AG04449 (cell line): ENCODE results near the gene MED29.
A peak's percentile ranks its signal among the peaks of the same experiment; 100 is the strongest.
"Not testable (repeated sequence)": the region's sequence is repeated elsewhere in the genome, so short reads cannot be mapped to it uniquely, and the experiment has no call there.

Experiments used
- CTCF ChIA-PET: fragments of 350-600 bp; formaldehyde crosslinking; extraction: SDS; loops from one replicate; lab custom pipeline; 2021; ENCODE audit warnings: antibody characterized with exemption; lab: Yijun Ruan, JAX
- POLR2A ChIA-PET: fragments of 400-600, 350-600 bp; formaldehyde crosslinking; extraction: SDS; loops from one replicate; lab custom pipeline; 2020; ENCODE audit warnings: antibody characterized with exemption, inconsistent platforms; lab: Yijun Ruan, JAX
- DNase-seq: peaks from one replicate; pipeline ENCODE4 v3.0.0-alpha.2; 2010; ENCODE audit warnings: low read depth, low spot score
- H3K4me3 ChIP-seq: 2 replicates; pipeline ENCODE4 v1.5.1; 2011; ENCODE audit warnings: low read depth, mild to moderate bottlenecking, control low read depth, low read length
- CTCF ChIP-seq: IDR thresholded peaks from one replicate; pipeline ENCODE4 v1.5.1; 2011; ENCODE audit warnings: mild to moderate bottlenecking, moderate library complexity, low read length, control low read depth, inconsistent platforms; ENCODE audit not compliant: insufficient read depth; ENCODE audit errors: missing control alignments

Gene MED29

GRCh38 chr19:39372047-39372802, 19.0 kb upstream of the MED29 start:
- no peak for TF ChIP-seq CTCF
- DNase-seq, result peak; percentile 90
- H3K4me3 ChIP-seq, result no peak overlapping the region
- ChIA-PET POLR2A (interaction anchor here (0.6 to 1.3 kb wide), 3 partner anchors 19 to 36 kb away, joined by 3 to 4 read pairs (median 3); partner anchors contain the start of genes MED29 and PAF1), CTCF (interaction anchor here (0.8 to 2.4 kb wide), 3 partner anchors 10 to 40 kb away, joined by 3 to 9 read pairs (median 3); no protein-coding TSS in a partner anchor)

- TF ChIP-seq CTCF, result no peak
- peak overlapping the region; percentile 15 for H3K4me3 ChIP-seq
- ChIA-PET CTCF (interaction anchor here (0.8 to 0.9 kb wide), 2 partner anchors 24 to 39 kb away, joined by 3 read pairs; no protein-coding TSS in a partner anchor), POLR2A (interaction anchor here (0.6 to 1.3 kb wide), 2 partner anchors 18 to 35 kb away, joined by 3 read pairs; partner anchors contain the start of genes MED29 and PAF1)
- no peak for DNase-seq
Observed at GRCh38 chr19:39372941-39373340, 18.2 kb upstream of the MED29 start.

- no peak for TF ChIP-seq CTCF
- no peak for DNase-seq
- CTCF ChIA-PET, result interaction anchor here (2.6 kb wide), 1 partner anchor 22 kb away, joined by 10 read pairs; no protein-coding TSS in a partner anchor
- no peak overlapping the region for H3K4me3 ChIP-seq
- POLR2A ChIA-PET, result interaction anchor here (0.6 to 0.7 kb wide), 2 partner anchors 15 to 35 kb away, joined by 3 to 4 read pairs; partner anchors contain the start of genes MED29 and PAF1
Observed at GRCh38 chr19:39375929-39376328, 15.2 kb upstream of the MED29 start.

GRCh38 chr19:39377373-39378362, 13.5 kb upstream of the MED29 start:
- ChIA-PET CTCF (interaction anchor here (0.9 to 4.4 kb wide), 2 partner anchors 21 to 34 kb away, joined by 4 to 15 read pairs; partner anchors contain the start of gene PLEKHG2), POLR2A (no interaction called here)
- H3K4me3 ChIP-seq, result no peak overlapping the region
- no peak for DNase-seq
- TF ChIP-seq CTCF, result no peak

- H3K4me3 ChIP-seq, POLR2A ChIA-PET, DNase-seq: not testable (repeated sequence)
- CTCF ChIA-PET, result interaction anchor here (4.4 kb wide), 1 partner anchor 20 kb away, joined by 15 read pairs; no protein-coding TSS in a partner anchor
Observed at GRCh38 chr19:39379366-39379765, 11.8 kb upstream of the MED29 start.

- no peak overlapping the region for H3K4me3 ChIP-seq
- TF ChIP-seq CTCF, result no peak
- DNase-seq, result no peak
- POLR2A ChIA-PET, result no interaction called here
- CTCF ChIA-PET, result interaction anchor here (4.4 kb wide), 1 partner anchor 19 kb away, joined by 15 read pairs; no protein-coding TSS in a partner anchor
Observed at GRCh38 chr19:39379865-39380396, 11.2 kb upstream of the MED29 start.
